Stimulated activated CD4-positive, alpha-beta T cell treated with anti-CD3 and anti-CD28 coated beads, Interleukin-15, amount 100 ng/mL, for 1 hour (primary cell): ENCODE results near the gene PRAMEF8.
"Not testable (repeated sequence)": the region's sequence is repeated elsewhere in the genome, so short reads cannot be mapped to it uniquely, and the experiment has no call there.

ENCODE experiments used
- DNase-seq, 2 donors: peaks; one replicate each; pipeline ENCODE4 v3.0.0-alpha.2; 2020; ENCODE audit warnings: low read depth in 1 of 2, low spot score in 1 of 2

Gene PRAMEF8

GRCh38 chr1:13285037-13285436 is at the start of gene PRAMEF8:
TSS of gene PRAMEF8 (minus strand) at chr1:13285137. CDS start at chr1:13284091, 1,046 bp downstream.
- not testable (repeated sequence) for DNase-seq

- not testable (repeated sequence) for DNase-seq
These were observed 30.3 kb upstream of the PRAMEF8 start, which contains the start of gene PRAMEF15 for GRCh38 chr1:13315281-13315680. TSS of gene PRAMEF15 (plus strand) at chr1:13315581. CDS start at chr1:13318408, 2,827 bp downstream.

GRCh38 chr1:13303239-13303638 is 18.3 kb upstream of the PRAMEF8 start, which contains the start of gene PRAMEF33:
TSS of gene PRAMEF33 (plus strand) at chr1:13303539. CDS start at chr1:13305955, 2,416 bp downstream.
- DNase-seq, result not testable (repeated sequence)

GRCh38 chr1:13302197-13302596 is 17.3 kb upstream of the PRAMEF8 start:
- DNase-seq, result not testable (repeated sequence)

- DNase-seq, result not testable (repeated sequence)
These were observed 13.8 kb upstream of the PRAMEF8 start for GRCh38 chr1:13298699-13299098.

- DNase-seq, result not testable (repeated sequence)
These were observed 12.4 kb upstream of the PRAMEF8 start for GRCh38 chr1:13297216-13297931.

- not testable (repeated sequence) for DNase-seq
These were observed 4.1 kb upstream of the PRAMEF8 start for GRCh38 chr1:13289030-13289429.

GRCh38 chr1:13279617-13280016 is 5.3 kb downstream of the PRAMEF8 start:
- DNase-seq, result not testable (repeated sequence)

GRCh38 chr1:13277016-13277415 is 7.9 kb downstream of the PRAMEF8 start:
- DNase-seq, result not testable (repeated sequence)

- not testable (repeated sequence) for DNase-seq
These were observed 19.8 kb downstream of the PRAMEF8 start for GRCh38 chr1:13265124-13265523.

GRCh38 chr1:13253898-13254297 is 31.0 kb downstream of the PRAMEF8 start, which contains the start of gene PRAMEF5:
TSS of gene PRAMEF5 (plus strand) at chr1:13254198. CDS start at chr1:13259269, 5,071 bp downstream.
- not testable (repeated sequence) for DNase-seq

GRCh38 chr1:13247122-13247521 is 37.8 kb downstream of the PRAMEF8 start:
- not testable (repeated sequence) for DNase-seq

GRCh38 chr1:13246554-13246871 is 38.4 kb downstream of the PRAMEF8 start:
- not testable (repeated sequence) for DNase-seq

- DNase-seq, result not testable (repeated sequence)
These were observed 38.9 kb downstream of the PRAMEF8 start for GRCh38 chr1:13245841-13246553.

GRCh38 chr1:13243536-13244263 is 41.2 kb downstream of the PRAMEF8 start:
- DNase-seq, result not testable (repeated sequence)

- DNase-seq, result not testable (repeated sequence)
These were observed 45.3 kb downstream of the PRAMEF8 start for GRCh38 chr1:13239633-13240032.

- not testable (repeated sequence) for DNase-seq
These were observed 47.4 kb downstream of the PRAMEF8 start for GRCh38 chr1:13237572-13237971.

- not testable (repeated sequence) for DNase-seq
These were observed 50.9 kb downstream of the PRAMEF8 start for GRCh38 chr1:13234057-13234456.

GRCh38 chr1:13232056-13232455 is 52.9 kb downstream of the PRAMEF8 start:
- DNase-seq, result not testable (repeated sequence)
